SK-N-SH treated with all-trans-retinoic acid at 6 μM for 48 hours (cell line): ENCODE data around the gene ZNF346.

Experiments used
- ATAC-seq: fragments of 200-7000 bp; cut with Tn5 transposase; 3 replicates; pipeline ENCODE4 v1.9.1; 2020; ENCODE audit warnings: mild to moderate bottlenecking, moderate library complexity
- ARNTL ChIP-seq: fragments of 450-650 bp; formaldehyde crosslinking; IDR thresholded peaks from 2 replicates; pipeline ENCODE4 v1.5.0; 2020; ENCODE audit warnings: low read depth, mild to moderate bottlenecking, moderate library complexity, borderline replicate concordance
- BACH2 ChIP-seq: fragments of 250-450 bp; sonication (Bioruptor Pico); IDR thresholded peaks from 2 replicates; pipeline ENCODE4 v1.9.0; 2021; ENCODE audit warnings: mild to moderate bottlenecking, borderline replicate concordance
- CSDC2 ChIP-seq: fragments of 250-450 bp; sonication (Bioruptor Pico); IDR thresholded peaks from 2 replicates; pipeline ENCODE4 v1.5.0; 2020; ENCODE audit warnings: mild to moderate bottlenecking, moderate library complexity
- ESRRG ChIP-seq: fragments of 250-450 bp; sonication (Bioruptor Pico); IDR thresholded peaks from 2 replicates; pipeline ENCODE4 v1.6.1; 2021; ENCODE audit warnings: mild to moderate bottlenecking
- GLIS3 ChIP-seq: fragments of 250-450 bp; sonication (Bioruptor Pico); IDR thresholded peaks from 2 replicates; pipeline ENCODE4 v1.5.0; 2020; ENCODE audit warnings: mild to moderate bottlenecking, moderate library complexity
- ISL1 ChIP-seq: fragments of 250-450 bp; sonication (Bioruptor Pico); IDR thresholded peaks from 2 replicates; pipeline ENCODE4 v2.1.2; 2022; ENCODE audit warnings: mild to moderate bottlenecking, moderate library complexity
- PATZ1 ChIP-seq: fragments of 250-450 bp; sonication (Bioruptor Pico); IDR thresholded peaks from 2 replicates; pipeline ENCODE4 v1.8.0; 2020; ENCODE audit warnings: mild to moderate bottlenecking, moderate library complexity, borderline replicate concordance
- POU6F1 ChIP-seq: fragments of 250-450 bp; sonication (Bioruptor Pico); IDR thresholded peaks from 2 replicates; pipeline ENCODE4 v1.8.0; 2021; ENCODE audit warnings: low read depth, mild to moderate bottlenecking, moderate library complexity, borderline replicate concordance
- PPARA ChIP-seq: fragments of 250-450 bp; sonication (Bioruptor Pico); IDR thresholded peaks from 2 replicates; pipeline ENCODE4 v1.5.0; 2020; ENCODE audit warnings: mild to moderate bottlenecking, borderline replicate concordance
- TCF4 ChIP-seq: fragments of 250-450 bp; sonication (Bioruptor Pico); IDR thresholded peaks from 2 replicates; pipeline ENCODE4 v1.8.0; 2021; ENCODE audit warnings: mild to moderate bottlenecking, moderate library complexity, borderline replicate concordance
- TOX ChIP-seq: fragments of 250-450 bp; sonication (Bioruptor Pico); IDR thresholded peaks from 2 replicates; pipeline ENCODE4 v1.8.0; 2021; ENCODE audit warnings: mild to moderate bottlenecking, moderate library complexity, borderline replicate concordance
- TSHZ2 ChIP-seq: fragments of 250-450 bp; sonication (Bioruptor Pico); IDR thresholded peaks from 2 replicates; pipeline ENCODE4 v1.5.0; 2020; ENCODE audit warnings: mild to moderate bottlenecking, moderate library complexity
- ZC3H10 ChIP-seq: fragments of 250-450 bp; sonication (Bioruptor Pico); IDR thresholded peaks from 2 replicates; pipeline ENCODE4 v1.5.1; 2021; ENCODE audit warnings: mild to moderate bottlenecking, moderate library complexity
- ZFP3 ChIP-seq: fragments of 250-450 bp; sonication (Bioruptor Pico); IDR thresholded peaks from 2 replicates; pipeline ENCODE4 v1.5.0; 2020; ENCODE audit warnings: mild to moderate bottlenecking, moderate library complexity
- ZFP30 ChIP-seq: fragments of 450-650 bp; formaldehyde crosslinking; IDR thresholded peaks from 2 replicates; pipeline ENCODE4 v1.5.0; 2022; ENCODE audit warnings: mild to moderate bottlenecking, moderate library complexity
- ZNF565 ChIP-seq: fragments of 450-650 bp; formaldehyde crosslinking; conservative IDR thresholded peaks from 2 replicates; pipeline ENCODE4 v1.5.0; 2020; ENCODE audit warnings: low read depth, mild to moderate bottlenecking, moderate library complexity
- ZNF70 ChIP-seq: fragments of 450-650 bp; formaldehyde crosslinking; IDR thresholded peaks from 2 replicates; pipeline ENCODE4 v1.5.0; 2020; ENCODE audit warnings: mild to moderate bottlenecking, moderate library complexity
- ZNF8 ChIP-seq: fragments of 450-650 bp; formaldehyde crosslinking; IDR thresholded peaks from 2 replicates; pipeline ENCODE4 v1.5.0; 2020; ENCODE audit warnings: mild to moderate bottlenecking, moderate library complexity

Gene ZNF346

GRCh38 chr5:177029498-177029897 is 7.0 kb downstream of the ZNF346 start:
- TF ChIP-seq GLIS3 (CRISPR knock-in tag) (no peak), ZFP3 (no peak), ZC3H10 (CRISPR knock-in tag) (no peak), ZNF70 (CRISPR knock-in tag) (no peak), ZNF8 (CRISPR knock-in tag) (no peak)
- TF ChIP-seq, all 23 proteins: peak for 0
- ATAC-seq: no peak

GRCh38 chr5:177035976-177036375 is 13.5 kb downstream of the ZNF346 start:
- no peak for TF ChIP-seq GLIS3 (CRISPR knock-in tag)
- TF ChIP-seq ARNTL (CRISPR knock-in tag): no peak
- no peak for TF ChIP-seq TSHZ2 (CRISPR knock-in tag)
- no peak for TF ChIP-seq ZNF565 (CRISPR knock-in tag)
- TF ChIP-seq, all 23 proteins: peak for 0
- ATAC-seq: no peak

GRCh38 chr5:177036443-177036842 is 13.9 kb downstream of the ZNF346 start:
- no peak for TF ChIP-seq ESRRG (CRISPR knock-in tag)
- TF ChIP-seq CSDC2 (CRISPR knock-in tag): no peak
- no peak for TF ChIP-seq ZFP30 (CRISPR knock-in tag)
- no peak for TF ChIP-seq GLIS3 (CRISPR knock-in tag)
- no peak for TF ChIP-seq TCF4 (CRISPR knock-in tag)
- TF ChIP-seq PATZ1 (CRISPR knock-in tag): no peak
- no peak for TF ChIP-seq ZNF8 (CRISPR knock-in tag)
- no peak for TF ChIP-seq POU6F1 (CRISPR knock-in tag)
- TF ChIP-seq ISL1: no peak
- no peak for TF ChIP-seq ZNF70 (CRISPR knock-in tag)
- TF ChIP-seq TOX (CRISPR knock-in tag): no peak
- ATAC-seq: no peak

GRCh38 chr5:177036921-177037320 is 14.4 kb downstream of the ZNF346 start:
- TF ChIP-seq TSHZ2 (CRISPR knock-in tag) (no peak), GLIS3 (CRISPR knock-in tag) (no peak), BACH2 (CRISPR knock-in tag) (no peak), ISL1 (no peak), PPARA (CRISPR knock-in tag) (no peak), ZNF70 (CRISPR knock-in tag) (no peak), ESRRG (CRISPR knock-in tag) (no peak), ZFP30 (CRISPR knock-in tag) (no peak)
- no peak for ATAC-seq
